Measurements from ENCODE around the gene PPP1R14D. TPM values are rescaled to one million over a fixed set of nuclear protein-coding genes. Genes with fewer than 3 reads are reported as not detected.

Gene PPP1R14D
- total RNA-seq, 1 experiment from 2014 or later: not detected

DNA sequence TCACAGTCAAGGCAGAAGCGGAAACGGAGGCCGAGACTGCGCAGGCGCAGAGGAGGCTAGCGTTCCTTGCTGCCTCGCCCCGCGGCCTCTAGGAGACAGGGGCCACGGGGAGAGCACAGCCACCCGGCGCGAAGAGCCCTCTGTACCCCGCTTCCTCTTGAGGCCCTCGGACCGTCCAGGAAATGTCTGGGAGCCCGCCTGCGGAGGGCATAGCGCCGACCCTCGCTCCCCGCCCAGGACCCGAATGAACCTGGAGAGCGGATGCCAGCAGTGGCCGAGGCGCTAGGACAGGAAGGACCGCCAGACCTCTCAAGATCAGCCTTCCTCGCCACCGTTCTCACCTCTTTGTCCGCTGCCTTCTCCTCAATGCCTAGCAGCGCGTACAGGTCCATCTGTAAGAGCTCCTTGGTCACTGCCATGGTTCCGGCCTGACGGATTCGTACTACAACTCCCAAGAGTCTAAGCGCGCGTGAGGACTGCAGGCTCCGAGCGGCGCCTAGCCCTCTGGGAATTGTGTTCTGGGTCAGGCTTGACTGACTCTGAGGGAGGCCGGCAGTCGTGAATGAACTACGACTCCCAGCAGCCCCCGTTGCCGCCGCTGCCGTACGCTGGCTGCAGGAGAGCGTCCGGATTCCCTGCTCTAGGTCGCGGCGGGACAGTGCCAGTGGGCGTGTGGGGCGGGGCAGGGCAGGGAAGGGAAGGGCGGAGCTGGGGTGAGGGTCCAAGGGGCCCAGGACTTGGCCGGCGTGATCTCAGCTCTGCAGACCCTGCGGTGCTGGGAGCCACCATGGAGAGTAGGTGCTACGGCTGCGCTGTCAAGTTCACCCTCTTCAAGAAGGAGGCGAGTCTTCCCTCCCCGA is 21.2 kb downstream of the PPP1R14D start, which contains the start of the genes DNAJC17 and ZFYVE19:
TSS of gene DNAJC17 (minus strand) at position 446 of the 860 bp plus-strand sequence. CDS start at position 419, 27 bp downstream.
TSS of gene ZFYVE19 (plus strand) at position 62 of the 860 bp plus-strand sequence. CDS start at position 563, 501 bp downstream.
- Histone ChIP-seq H3T11ph (ENCODE audit: low read length) (no peak within 1 kb of the TSS), H3K23ac (ENCODE audit: insufficient read length, low read depth, low read length) (no peak within 1 kb of the TSS), H4K91ac (ENCODE audit: insufficient read length, low read depth, low read length) (no peak within 1 kb of the TSS), H4K8ac (replicated peaks; ENCODE audit: insufficient read length, low read depth, low read length) (peak within 1 kb of the TSS; percentile 63), H3K27me3 (ENCODE audit: insufficient read depth, low read length) (no peaks in the 10 kb centered on the region), H3K79me1 (ENCODE audit: insufficient read depth, low read depth, low read length, poor library complexity, severe bottlenecking) (no peaks in the 10 kb centered on the region), H3K79me2 (ENCODE audit: insufficient read depth, low read length) (no peaks in the 10 kb centered on the region), H3K4ac (ENCODE audit: low read depth, low read length) (no peak within 1 kb of the TSS), H3K9me3 (ENCODE audit: control insufficient read depth, low read depth, low read length) (no peaks in the 10 kb centered on the region), H2BK5ac (ENCODE audit: insufficient read length, low read length) (no peak within 1 kb of the TSS), H2BK15ac (ENCODE audit: low read depth, low read length) (no peak within 1 kb of the TSS), H2BK120ac (ENCODE audit: low read depth, low read length, poor library complexity, severe bottlenecking) (no peak within 1 kb of the TSS), H3K56ac (ENCODE audit: insufficient read length, low read depth, low read length) (no peak within 1 kb of the TSS), H2BK20ac (ENCODE audit: low read depth, low read length, poor library complexity, severe bottlenecking) (no peak within 1 kb of the TSS), H3K18ac (ENCODE audit: insufficient read length, low read depth, low read length) (no peak within 1 kb of the TSS), H3K9ac (ENCODE audit: extremely low read depth, insufficient read length, low read length) (peak within 1 kb of the TSS; percentile 48), H3K4me1 (ENCODE audit: insufficient read depth, low read length) (peaks cover 3% of the 10 kb centered on the region), H3K4me2 (ENCODE audit: insufficient read depth, insufficient read length, low read length) (peak within 1 kb of the TSS; percentile 97), H2AK5ac (ENCODE audit: insufficient read length, low read length) (no peak within 1 kb of the TSS), H2BK12ac (ENCODE audit: insufficient read length, low read depth, low read length) (no peak within 1 kb of the TSS), H4K20me1 (ENCODE audit: control insufficient read depth, insufficient read depth, insufficient read length) (no peaks in the 10 kb centered on the region), H3K23me2 (ENCODE audit: insufficient read length, low read depth, low read length, poor library complexity, severe bottlenecking) (peaks cover 4% of the 10 kb centered on the region), H2AFZ (ENCODE audit: low read length) (no peak within 1 kb of the TSS), H4K5ac (ENCODE audit: insufficient read length, low read depth, low read length) (no peak within 1 kb of the TSS), H3K14ac (ENCODE audit: insufficient read depth, low read length) (peak within 1 kb of the TSS; percentile 18), H3K27ac (ENCODE audit: insufficient read length, low read depth, low read length) (no peak within 1 kb of the TSS)
- Mint-ChIP-seq H3K27ac (peak within 1 kb of the TSS; percentile 42 to 86 (median 79); a peak in 3 of 7 replicates), H3K27me3 (ENCODE audit: low read depth) (no peaks in the 10 kb centered on the region; the same call in 1 of the 2 replicates), H3K9me3 (no peaks in the 10 kb centered on the region), H3K4me3 (peak within 1 kb of the TSS; percentile 93 to 98), H3K36me3 (ENCODE audit: insufficient read depth in 1 of 3, low read depth in 3 of 3) (peaks cover 0 to 10% (median 2%) of the 10 kb centered on the region in 3 experiments; a peak in 2 of 7 replicates), H3K4me1 (peaks cover 16 to 17% of the 10 kb centered on the region in 2 experiments)
- 0 out of 3 replicates have a peak, but pooled peaks have one; percentile 11 for TF ChIP-seq CTCF (conservative IDR thresholded peaks at IDR 0.05)
- no CpG with 5 or more reads among the region's 64 CpGs for WGBS (ENCODE audit: extremely low coverage, insufficient read length, low lambda C conversion rate)
- peak; percentile 99 for DNase-seq

All from H9 (cell line).